ENCODE measurements around the gene PITRM1.

PITRM1 gene

GRCh38 chr10:3203016-3203811 is 30.6 kb upstream of the PITRM1 start:
- no peak overlapping the region for H4K91ac ChIP-seq (ENCODE audit: low read depth, low read length, poor library complexity)
- H2BK15ac ChIP-seq (ENCODE audit: low read length) = no peak overlapping the region
- H2AK5ac ChIP-seq (ENCODE audit: low read depth, low read length) = no peak overlapping the region
- no peak overlapping the region for H3K4me2 ChIP-seq (ENCODE audit: insufficient read depth, low read length, poor library complexity, severe bottlenecking)
- H2BK120ac ChIP-seq (ENCODE audit: low read depth, low read length) = no peak overlapping the region
- H3K18ac ChIP-seq (ENCODE audit: low read length) = no peak overlapping the region
- H2BK5ac ChIP-seq (ENCODE audit: low read length) = no peak overlapping the region
- H3K4ac ChIP-seq (ENCODE audit: low read length) = no peak overlapping the region
- H3K14ac ChIP-seq (ENCODE audit: low read length) = no peak overlapping the region
- no peak overlapping the region for H4K8ac ChIP-seq (ENCODE audit: low read depth, low read length)
- H3K27ac ChIP-seq (replicated peaks; ENCODE audit: low read length) = no peak overlapping the region
- no peak overlapping the region for H3K23ac ChIP-seq (ENCODE audit: low read depth, low read length, poor library complexity)
- H3K79me1 ChIP-seq (ENCODE audit: low read depth, low read length) = no peaks in the 10 kb centered on the region
- H3K9ac ChIP-seq (ENCODE audit: low read depth, low read length, poor library complexity) = no peak overlapping the region
- DNase-seq (ENCODE audit: low spot score) = no peak
- H2BK12ac ChIP-seq (ENCODE audit: low read length) = no peak overlapping the region
- H3K9me3 ChIP-seq (replicated peaks in 1 of 2; ENCODE audit: control insufficient read depth in 2 of 2, insufficient read depth in 1 of 2, low read depth in 1 of 2, low read length in 2 of 2) = no peaks in the 10 kb centered on the region
- H3K4me3 ChIP-seq (ENCODE audit: low read length in 2 of 2) = no peak overlapping the region
- H3K36me3 ChIP-seq (replicated peaks in 1 of 2; ENCODE audit: control insufficient read depth in 2 of 2, insufficient read depth in 2 of 2, low read length in 2 of 2) = no peaks in the 10 kb centered on the region
- WGBS, 2 donors (ENCODE audit: extremely low coverage in 2 of 2, insufficient read length in 2 of 2, insufficient replicate concordance in 1 of 2) = no CpG with 5 or more reads among the region's 11 CpGs
- H3K4me1 ChIP-seq (ENCODE audit: control insufficient read depth in 2 of 2, insufficient read depth in 1 of 2, low read depth in 1 of 2, low read length in 2 of 2) = peaks cover 4 to 9% of the 10 kb centered on the region in 2 donors
- H3K27me3 ChIP-seq (ENCODE audit: control insufficient read depth in 3 of 3, insufficient read depth in 3 of 3, low read depth in 1 of 3, low read length in 3 of 3) = peaks cover 0 to 11% (median 0%) of the 10 kb centered on the region in 3 experiments
- no peak overlapping the region for H2AFZ ChIP-seq (ENCODE audit: low read length)

GRCh38 chr10:3201796-3202195 is 29.2 kb upstream of the PITRM1 start:
- no peaks in the 10 kb centered on the region for H3K36me3 ChIP-seq (replicated peaks in 1 of 2; ENCODE audit: control insufficient read depth in 2 of 2, insufficient read depth in 2 of 2, low read length in 2 of 2)
- H3K4ac ChIP-seq (ENCODE audit: low read length) = no peak overlapping the region
- no peak for DNase-seq (ENCODE audit: low spot score)
- no peak overlapping the region for H3K23ac ChIP-seq (ENCODE audit: low read depth, low read length, poor library complexity)
- no CpG with 5 or more reads among the region's 8 CpGs for WGBS, 2 donors (ENCODE audit: extremely low coverage in 2 of 2, insufficient read length in 2 of 2, insufficient replicate concordance in 1 of 2)
- no peak overlapping the region for H4K91ac ChIP-seq (ENCODE audit: low read depth, low read length, poor library complexity)
- H2BK5ac ChIP-seq (ENCODE audit: low read length) = no peak overlapping the region
- H3K9ac ChIP-seq (ENCODE audit: low read depth, low read length, poor library complexity) = no peak overlapping the region
- no peaks in the 10 kb centered on the region for H3K9me3 ChIP-seq (replicated peaks in 1 of 2; ENCODE audit: control insufficient read depth in 2 of 2, insufficient read depth in 1 of 2, low read depth in 1 of 2, low read length in 2 of 2)
- no peak overlapping the region for H3K4me2 ChIP-seq (ENCODE audit: insufficient read depth, low read length, poor library complexity, severe bottlenecking)
- no peak overlapping the region for H3K27ac ChIP-seq (replicated peaks; ENCODE audit: low read length)
- no peak overlapping the region for H3K14ac ChIP-seq (ENCODE audit: low read length)
- no peak overlapping the region for H3K18ac ChIP-seq (ENCODE audit: low read length)
- H2AFZ ChIP-seq (ENCODE audit: low read length) = no peak overlapping the region
- H2BK12ac ChIP-seq (ENCODE audit: low read length) = no peak overlapping the region
- peaks cover 0 to 9% (median 0%) of the 10 kb centered on the region in 3 experiments for H3K27me3 ChIP-seq (ENCODE audit: control insufficient read depth in 3 of 3, insufficient read depth in 3 of 3, low read depth in 1 of 3, low read length in 3 of 3)
- no peak overlapping the region for H3K4me3 ChIP-seq (ENCODE audit: low read length in 2 of 2)
- H3K79me1 ChIP-seq (ENCODE audit: low read depth, low read length) = no peaks in the 10 kb centered on the region
- H2AK5ac ChIP-seq (ENCODE audit: low read depth, low read length) = no peak overlapping the region
- H3K4me1 ChIP-seq (ENCODE audit: control insufficient read depth in 2 of 2, insufficient read depth in 1 of 2, low read depth in 1 of 2, low read length in 2 of 2) = peaks cover 7 to 14% of the 10 kb centered on the region in 2 donors
- H2BK15ac ChIP-seq (ENCODE audit: low read length) = no peak overlapping the region
- no peak overlapping the region for H4K8ac ChIP-seq (ENCODE audit: low read depth, low read length)
- H2BK120ac ChIP-seq (ENCODE audit: low read depth, low read length) = no peak overlapping the region

GRCh38 chr10:3199488-3199887 is 26.9 kb upstream of the PITRM1 start:
- Histone ChIP-seq H2BK120ac (ENCODE audit: low read depth, low read length) (no peak overlapping the region), H2BK5ac (ENCODE audit: low read length) (no peak overlapping the region), H3K4me3 (ENCODE audit: low read length in 2 of 2) (no peak overlapping the region), H3K9ac (ENCODE audit: low read depth, low read length, poor library complexity) (no peak overlapping the region), H4K91ac (ENCODE audit: low read depth, low read length, poor library complexity) (no peak overlapping the region), H3K4ac (ENCODE audit: low read length) (no peak overlapping the region), H3K27me3 (ENCODE audit: control insufficient read depth in 3 of 3, insufficient read depth in 3 of 3, low read depth in 1 of 3, low read length in 3 of 3) (peaks cover 0 to 3% (median 0%) of the 10 kb centered on the region in 3 experiments), H3K9me3 (replicated peaks in 1 of 2; ENCODE audit: control insufficient read depth in 2 of 2, insufficient read depth in 1 of 2, low read depth in 1 of 2, low read length in 2 of 2) (no peaks in the 10 kb centered on the region), H2AK5ac (ENCODE audit: low read depth, low read length) (peak overlapping the region; percentile 34), H3K36me3 (replicated peaks in 1 of 2; ENCODE audit: control insufficient read depth in 2 of 2, insufficient read depth in 2 of 2, low read length in 2 of 2) (no peaks in the 10 kb centered on the region), H3K14ac (ENCODE audit: low read length) (peak overlapping the region; percentile 51), H3K4me1 (ENCODE audit: control insufficient read depth in 2 of 2, insufficient read depth in 1 of 2, low read depth in 1 of 2, low read length in 2 of 2) (peaks cover 8 to 14% of the 10 kb centered on the region in 2 donors), H2AFZ (ENCODE audit: low read length) (no peak overlapping the region), H3K27ac (replicated peaks; ENCODE audit: low read length) (no peak overlapping the region), H2BK15ac (ENCODE audit: low read length) (peak overlapping the region; percentile 32), H2BK12ac (ENCODE audit: low read length) (peak overlapping the region; percentile 67), H3K79me1 (ENCODE audit: low read depth, low read length) (no peaks in the 10 kb centered on the region), H3K4me2 (ENCODE audit: insufficient read depth, low read length, poor library complexity, severe bottlenecking) (no peak overlapping the region), H4K8ac (ENCODE audit: low read depth, low read length) (peak overlapping the region; percentile 43), H3K23ac (ENCODE audit: low read depth, low read length, poor library complexity) (no peak overlapping the region), H3K18ac (ENCODE audit: low read length) (peak overlapping the region; percentile 51)
- no peak for DNase-seq (ENCODE audit: low spot score)
- WGBS, 2 donors (ENCODE audit: extremely low coverage in 2 of 2, insufficient read length in 2 of 2, insufficient replicate concordance in 1 of 2) = no CpG with 5 or more reads among the region's 9 CpGs

GRCh38 chr10:3198900-3199299 is 26.3 kb upstream of the PITRM1 start:
- H4K8ac ChIP-seq (ENCODE audit: low read depth, low read length) = no peak overlapping the region

More at GRCh38 chr10:3198900-3199299, 26.3 kb upstream of the PITRM1 start:
- no peaks in the 10 kb centered on the region for H3K36me3 ChIP-seq (replicated peaks in 1 of 2; ENCODE audit: control insufficient read depth in 2 of 2, insufficient read depth in 2 of 2, low read length in 2 of 2)
- WGBS, 2 donors (ENCODE audit: extremely low coverage in 2 of 2, insufficient read length in 2 of 2, insufficient replicate concordance in 1 of 2) = no CpG with 5 or more reads among the region's 7 CpGs
- H3K4me1 ChIP-seq (ENCODE audit: control insufficient read depth in 2 of 2, insufficient read depth in 1 of 2, low read depth in 1 of 2, low read length in 2 of 2) = peaks cover 8 to 14% of the 10 kb centered on the region in 2 donors
- H3K18ac ChIP-seq (ENCODE audit: low read length) = peak overlapping the region; percentile 56
- no peak overlapping the region for H3K4me2 ChIP-seq (ENCODE audit: insufficient read depth, low read length, poor library complexity, severe bottlenecking)
- peak overlapping the region; percentile 9 for H2BK15ac ChIP-seq (ENCODE audit: low read length)
- no peak overlapping the region for H2BK5ac ChIP-seq (ENCODE audit: low read length)
- H2BK12ac ChIP-seq (ENCODE audit: low read length) = no peak overlapping the region
- no peaks in the 10 kb centered on the region for H3K79me1 ChIP-seq (ENCODE audit: low read depth, low read length)
- no peak overlapping the region for H3K9ac ChIP-seq (ENCODE audit: low read depth, low read length, poor library complexity)
- H3K23ac ChIP-seq (ENCODE audit: low read depth, low read length, poor library complexity) = no peak overlapping the region
- no peak overlapping the region for H3K4me3 ChIP-seq (ENCODE audit: low read length in 2 of 2)
- no peak overlapping the region for H3K14ac ChIP-seq (ENCODE audit: low read length)
- no peak overlapping the region for H4K91ac ChIP-seq (ENCODE audit: low read depth, low read length, poor library complexity)
- no peak overlapping the region for H3K4ac ChIP-seq (ENCODE audit: low read length)
- H2AK5ac ChIP-seq (ENCODE audit: low read depth, low read length) = peak overlapping the region; percentile 79
- no peak for DNase-seq (ENCODE audit: low spot score)
- no peak overlapping the region for H2AFZ ChIP-seq (ENCODE audit: low read length)
- H3K9me3 ChIP-seq (replicated peaks in 1 of 2; ENCODE audit: control insufficient read depth in 2 of 2, insufficient read depth in 1 of 2, low read depth in 1 of 2, low read length in 2 of 2) = no peaks in the 10 kb centered on the region
- H3K27ac ChIP-seq (replicated peaks; ENCODE audit: low read length) = no peak overlapping the region
- no peak overlapping the region for H2BK120ac ChIP-seq (ENCODE audit: low read depth, low read length)
- H3K27me3 ChIP-seq (ENCODE audit: control insufficient read depth in 3 of 3, insufficient read depth in 3 of 3, low read depth in 1 of 3, low read length in 3 of 3) = peaks cover 0 to 3% (median 0%) of the 10 kb centered on the region in 3 experiments

Measured in neuronal stem cell (in vitro differentiated cells).